Nephron progenitor cell (in vitro differentiated cells): ENCODE results near the gene BNIP5.

ENCODE experiments used
- DNase-seq: peaks from one replicate; pipeline ENCODE4 v3.0.0; 2021
- H3K27ac Mint-ChIP-seq: 2 replicates; pipeline ENCODE4 v1.8.0; 2021; ENCODE audit warnings: mild to moderate bottlenecking, moderate library complexity, mixed read lengths
- H3K27me3 Mint-ChIP-seq: 2 replicates; pipeline ENCODE4 v1.8.0; 2021; ENCODE audit warnings: mild to moderate bottlenecking, low read depth, mixed read lengths; ENCODE audit not compliant: poor library complexity
- H3K36me3 Mint-ChIP-seq: 2 replicates; pipeline ENCODE4 v1.8.0; 2021; ENCODE audit warnings: low read depth, mixed read lengths
- H3K4me1 Mint-ChIP-seq: 2 replicates; pipeline ENCODE4 v1.8.0; 2021; ENCODE audit warnings: mixed read lengths
- H3K4me3 Mint-ChIP-seq: 2 replicates; pipeline ENCODE4 v1.8.0; 2021; ENCODE audit warnings: mild to moderate bottlenecking, moderate library complexity, mixed read lengths
- H3K9me3 Mint-ChIP-seq: 2 replicates; pipeline ENCODE4 v1.8.0; 2021; ENCODE audit warnings: mild to moderate bottlenecking, moderate library complexity, mixed read lengths
- TF ChIP-seq, protein P1 (sequence below): fragments of 200-600 bp; sonication (generic); IDR thresholded peaks from 2 replicates; pipeline ENCODE4 v1.5.0; 2021; ENCODE audit warnings: antibody characterized with exemption

Gene BNIP5

GRCh38 chr6:36280983-36281382 lies 55.7 kb downstream of the BNIP5 start:
- TF ChIP-seq, protein P1, sequence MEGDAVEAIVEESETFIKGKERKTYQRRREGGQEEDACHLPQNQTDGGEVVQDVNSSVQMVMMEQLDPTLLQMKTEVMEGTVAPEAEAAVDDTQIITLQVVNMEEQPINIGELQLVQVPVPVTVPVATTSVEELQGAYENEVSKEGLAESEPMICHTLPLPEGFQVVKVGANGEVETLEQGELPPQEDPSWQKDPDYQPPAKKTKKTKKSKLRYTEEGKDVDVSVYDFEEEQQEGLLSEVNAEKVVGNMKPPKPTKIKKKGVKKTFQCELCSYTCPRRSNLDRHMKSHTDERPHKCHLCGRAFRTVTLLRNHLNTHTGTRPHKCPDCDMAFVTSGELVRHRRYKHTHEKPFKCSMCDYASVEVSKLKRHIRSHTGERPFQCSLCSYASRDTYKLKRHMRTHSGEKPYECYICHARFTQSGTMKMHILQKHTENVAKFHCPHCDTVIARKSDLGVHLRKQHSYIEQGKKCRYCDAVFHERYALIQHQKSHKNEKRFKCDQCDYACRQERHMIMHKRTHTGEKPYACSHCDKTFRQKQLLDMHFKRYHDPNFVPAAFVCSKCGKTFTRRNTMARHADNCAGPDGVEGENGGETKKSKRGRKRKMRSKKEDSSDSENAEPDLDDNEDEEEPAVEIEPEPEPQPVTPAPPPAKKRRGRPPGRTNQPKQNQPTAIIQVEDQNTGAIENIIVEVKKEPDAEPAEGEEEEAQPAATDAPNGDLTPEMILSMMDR, result no peak
- no peaks in the 10 kb centered on the region for H3K36me3 Mint-ChIP-seq
- peaks cover 68% of the 10 kb centered on the region for H3K27me3 Mint-ChIP-seq
- no peak for DNase-seq
- no peaks in the 10 kb centered on the region for H3K9me3 Mint-ChIP-seq
- no peak overlapping the region for H3K27ac Mint-ChIP-seq
- H3K4me3 Mint-ChIP-seq, result no peak overlapping the region
- no peaks in the 10 kb centered on the region for H3K4me1 Mint-ChIP-seq

GRCh38 chr6:36280467-36280866 lies 56.2 kb downstream of the BNIP5 start:
- Mint-ChIP-seq H3K9me3 (no peaks in the 10 kb centered on the region), H3K4me3 (no peak overlapping the region), H3K27ac (no peak overlapping the region), H3K36me3 (no peaks in the 10 kb centered on the region), H3K4me1 (no peaks in the 10 kb centered on the region), H3K27me3 (peaks cover 68% of the 10 kb centered on the region)
- TF ChIP-seq, protein P1, result no peak
- no peak for DNase-seq

GRCh38 chr6:36277946-36278470 lies 58.7 kb downstream of the BNIP5 start:
- Mint-ChIP-seq H3K27ac (no peak overlapping the region), H3K4me3 (no peak overlapping the region), H3K27me3 (peaks cover 56% of the 10 kb centered on the region), H3K36me3 (no peaks in the 10 kb centered on the region), H3K4me1 (no peaks in the 10 kb centered on the region), H3K9me3 (no peaks in the 10 kb centered on the region)
- DNase-seq, result no peak
- TF ChIP-seq, protein P1, result no peak

- H3K4me3 Mint-ChIP-seq, result no peak overlapping the region
- DNase-seq, result no peak
- H3K9me3 Mint-ChIP-seq, result no peaks in the 10 kb centered on the region
- no peak overlapping the region for H3K27ac Mint-ChIP-seq
- no peaks in the 10 kb centered on the region for H3K4me1 Mint-ChIP-seq
- no peaks in the 10 kb centered on the region for H3K36me3 Mint-ChIP-seq
- H3K27me3 Mint-ChIP-seq, result peaks cover 46% of the 10 kb centered on the region
- TF ChIP-seq, protein P1, result no peak
Measured at GRCh38 chr6:36276581-36277536, 59.8 kb downstream of the BNIP5 start.

DNA sequence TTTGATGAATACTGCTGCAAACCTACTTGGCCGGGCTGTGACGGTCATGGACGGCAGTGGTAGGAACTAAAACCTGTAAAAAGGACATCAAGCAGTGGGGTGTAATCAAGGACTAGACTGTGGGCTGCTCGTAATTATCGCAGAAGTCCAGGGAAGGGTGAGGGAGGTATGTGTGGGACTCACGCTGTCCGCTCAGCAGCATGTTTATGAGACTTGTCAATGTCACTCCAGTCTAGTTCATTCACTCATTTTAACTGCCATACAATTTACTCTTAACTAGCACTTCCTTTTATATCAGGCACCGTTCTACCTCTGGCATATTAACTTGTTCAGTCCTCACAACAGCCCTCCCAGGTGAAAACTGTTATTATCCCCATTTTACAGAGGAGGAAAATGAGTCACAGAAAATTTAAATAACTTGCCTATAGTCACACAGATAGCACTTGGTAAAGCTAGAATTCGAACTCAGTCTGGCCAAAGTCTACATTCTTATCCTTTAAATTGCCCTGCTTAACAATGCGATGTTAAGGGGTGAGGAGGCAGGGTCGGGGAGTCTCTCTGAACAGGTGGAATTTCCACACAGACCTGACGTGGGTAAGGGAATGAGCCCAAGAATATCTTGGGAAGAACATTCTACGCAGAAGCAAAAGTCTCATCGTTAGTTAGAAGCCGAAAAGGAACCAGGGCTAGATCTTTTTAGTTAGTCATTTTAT lies 62.7 kb downstream of the BNIP5 start:
- H3K4me1 Mint-ChIP-seq, result peaks cover 7% of the 10 kb centered on the region
- TF ChIP-seq, protein P1, result no peak
- DNase-seq, result no peak
- H3K9me3 Mint-ChIP-seq, result no peaks in the 10 kb centered on the region
- no peak overlapping the region for H3K27ac Mint-ChIP-seq
- no peak overlapping the region for H3K4me3 Mint-ChIP-seq
- no peaks in the 10 kb centered on the region for H3K36me3 Mint-ChIP-seq
- H3K27me3 Mint-ChIP-seq, result peaks cover 38% of the 10 kb centered on the region
